HCT116 (cell line): ENCODE results near the gene EML1. TPM values are rescaled to one million over a fixed set of nuclear protein-coding genes. Genes with fewer than 3 reads are reported as not detected.

ENCODE experiments used
- ATAC-seq: fragments of 200-7000 bp; cut with Tn5 transposase; 2 replicates; pipeline ENCODE4 v1.9.1; 2020; ENCODE audit warnings: mild to moderate bottlenecking, moderate library complexity
- BruUV-seq: library from RNA; stranded (reverse); fragments of 400-500 nt; replicated peaks from 2 replicates; lab custom pipeline; 2021; lab: Mats Ljungman, UMichigan
- CTCF ChIA-PET: fragments of 300-600 bp; sonication (Branson Sonifier 250); formaldehyde crosslinking; loops from one replicate; lab custom pipeline; 2021; ENCODE audit warnings: antibody characterized with exemption; lab: Charles Lee
- POLR2A ChIA-PET: fragments of 300-600, 350-600 bp; sonication (Branson Sonifier 250); formaldehyde crosslinking; loops from one replicate; lab custom pipeline; 2021; ENCODE audit warnings: antibody characterized with exemption; lab: Charles Lee
- RAD21 ChIA-PET, 2 experiments: fragments of 300-600 bp; sonication (Branson Sonifier 250); formaldehyde crosslinking; loops; one replicate each; lab custom pipeline; 2023; ENCODE audit warnings: low total read pairs in 2 of 2; ENCODE audit not compliant: uncharacterized antibody in 2 of 2, unreplicated experiment in 2 of 2, low non-redundant PET in 1 of 2; lab: Charles Lee
- DNase-seq: peaks from one replicate; pipeline ENCODE4 v3.0.0-alpha.2; 2010; ENCODE audit warnings: low read depth, low spot score
- H2AFZ ChIP-seq: fragments of 200-600 bp; shearing (Covaris generic), sonication (generic); 2 replicates; pipeline ENCODE4 v1.6.1; 2017; ENCODE audit warnings: low read depth, mixed run types, mixed read lengths, antibody characterized with exemption, low read length; ENCODE audit not compliant: poor library complexity, severe bottlenecking
- H3K27ac ChIP-seq: 2 replicates; pipeline ENCODE4 v1.5.1; 2012; ENCODE audit warnings: low read depth, low read length
- H3K27me3 ChIP-seq: fragments of 200-600 bp; sonication (generic); 2 replicates; pipeline ENCODE4 v1.6.1; 2016; ENCODE audit warnings: mixed run types, low read length, mixed read lengths; ENCODE audit not compliant: insufficient read depth
- H3K36me3 ChIP-seq, 2 experiments: fragments of 200-500 bp in 1 of 2; fragments of 200-600 bp in 1 of 2; sonication (Bioruptor generic) in 1 of 2; sonication (generic) in 1 of 2; 2 replicates each; pipeline versions ENCODE4 v1.5.1 to v1.6.1; 2014 to 2016; ENCODE audit warnings: low read length in 2 of 2, inconsistent platforms in 1 of 2, mixed read lengths in 1 of 2, mixed run types in 1 of 2; ENCODE audit not compliant: insufficient read depth in 2 of 2, control insufficient read depth in 1 of 2
- H3K4me1 ChIP-seq, 2 experiments: fragments of 200-600 bp in 1 of 2; sonication (generic) in 1 of 2; 2 replicates each; pipeline versions ENCODE4 v1.5.1 to v1.6.1; 2012 to 2017; ENCODE audit warnings: low read length in 2 of 2, inconsistent platforms in 1 of 2, mild to moderate bottlenecking in 1 of 2, mixed read lengths in 1 of 2, mixed run types in 1 of 2, moderate library complexity in 1 of 2; ENCODE audit not compliant: insufficient read depth in 2 of 2, control insufficient read depth in 1 of 2
- H3K4me2 ChIP-seq: fragments of 200-600 bp; sonication (generic); 2 replicates; pipeline ENCODE4 v1.6.1; 2017; ENCODE audit warnings: mixed run types, low read length, mixed read lengths
- H3K4me3 ChIP-seq, 2 experiments: fragments of 200-600 bp in 1 of 2; sonication (generic) in 1 of 2; replicated peaks in 1 of 2; 2 replicates each; pipeline ENCODE4 v1.5.1; 2011 to 2016; ENCODE audit warnings: low read length in 2 of 2, control low read depth in 1 of 2, low read depth in 1 of 2, mild to moderate bottlenecking in 1 of 2, mixed read lengths in 1 of 2, mixed run types in 1 of 2
- H3K79me2 ChIP-seq: fragments of 200-600 bp; sonication (generic); 2 replicates; pipeline ENCODE4 v1.6.1; 2017; ENCODE audit warnings: mild to moderate bottlenecking, mixed run types, low read length, moderate library complexity, mixed read lengths; ENCODE audit not compliant: insufficient read depth
- H3K9ac ChIP-seq: fragments of 200-600 bp; sonication (generic); 2 replicates; pipeline ENCODE4 v1.6.1; 2016; ENCODE audit warnings: low read length, mixed read lengths
- H3K9me2 ChIP-seq: fragments of 200-600 bp; sonication (generic), shearing (Covaris generic); 2 replicates; pipeline ENCODE4 v1.6.1; 2017; ENCODE audit warnings: mixed run types, mild to moderate bottlenecking, moderate library complexity; ENCODE audit not compliant: insufficient read depth
- H3K9me3 ChIP-seq, 2 experiments: fragments of 200-500 bp in 1 of 2; fragments of 200-600 bp in 1 of 2; sonication (Bioruptor generic) in 1 of 2; sonication (generic) in 1 of 2; 2 replicates each; pipeline ENCODE4 v1.6.1; 2014 to 2017; ENCODE audit warnings: low read length in 2 of 2, mixed read lengths in 2 of 2, inconsistent platforms in 1 of 2, low read depth in 1 of 2, mild to moderate bottlenecking in 1 of 2, mixed run types in 1 of 2, moderate library complexity in 1 of 2; ENCODE audit not compliant: control insufficient read depth in 1 of 2, insufficient read depth in 1 of 2
- H4K20me1 ChIP-seq: fragments of 200-600 bp; sonication (generic), shearing (Covaris generic); 2 replicates; pipeline ENCODE4 v1.6.1; 2017; ENCODE audit warnings: mixed run types, mild to moderate bottlenecking, moderate library complexity; ENCODE audit not compliant: insufficient read depth
- CBX3 ChIP-seq: IDR thresholded peaks from 2 replicates; pipeline ENCODE4 v1.6.1; 2012; ENCODE audit warnings: low read depth
- CEBPB ChIP-seq: IDR thresholded peaks from 2 replicates; pipeline ENCODE4 v1.6.1; 2012; ENCODE audit warnings: low read depth
- EGR1 ChIP-seq: IDR thresholded peaks from 2 replicates; pipeline ENCODE4 v1.6.1; 2012; ENCODE audit warnings: low read depth
- ELF1 ChIP-seq: IDR thresholded peaks from 2 replicates; pipeline ENCODE4 v1.6.1; 2012; ENCODE audit warnings: low read depth, borderline replicate concordance
- JUND ChIP-seq: IDR thresholded peaks from 2 replicates; pipeline ENCODE4 v1.6.1; 2012
- POLR2AphosphoS5 ChIP-seq: IDR thresholded peaks from 2 replicates; pipeline ENCODE4 v1.6.1; 2011; ENCODE audit warnings: mild to moderate bottlenecking, low read depth, low read length, moderate library complexity
- SIN3A ChIP-seq: IDR thresholded peaks from 2 replicates; pipeline ENCODE4 v1.6.1; 2012; ENCODE audit warnings: low read depth
- SP1 ChIP-seq: IDR thresholded peaks from 2 replicates; pipeline ENCODE4 v1.6.1; 2012; ENCODE audit warnings: low read depth
- TCF7L2 ChIP-seq: IDR thresholded peaks from 2 replicates; pipeline ENCODE4 v1.7.0; 2011; ENCODE audit warnings: borderline replicate concordance, inconsistent platforms; ENCODE audit not compliant: insufficient read depth, insufficient read length; ENCODE audit errors: extremely low read depth
- ZFX ChIP-seq: fragments of 450-650 bp; IDR thresholded peaks from 2 replicates; pipeline ENCODE4 v1.6.1; 2017
- ZNF274 ChIP-seq: fragments of 200-500 bp; sonication (Bioruptor generic); IDR thresholded peaks from 2 replicates; pipeline ENCODE4 v1.6.1; 2014; ENCODE audit warnings: mild to moderate bottlenecking, low read depth, low read length, inconsistent platforms
- intact Hi-C: fragments of 100-400 bp; cut with micrococcal nuclease; formaldehyde crosslinking; loops from 2 replicates; pipeline ENCODE4 v1.10.0; 2022
- total RNA-seq: library from RNA; stranded (reverse); gene quantifications from one replicate; pipeline ENCODE4 v1.2.1, GENCODE V29; 2021; ENCODE audit not compliant: unreplicated experiment
- TF ChIP-seq, protein P1 (sequence below), 3 experiments: fragments of 200-600 bp in 1 of 3; sonication (generic) in 1 of 3; IDR thresholded peaks in 2 of 3; conservative IDR thresholded peaks in 1 of 3; 2 replicates each; pipeline ENCODE4 v1.5.1; 2012 to 2017; ENCODE audit warnings: low read depth in 2 of 3, low read length in 2 of 3, antibody characterized with exemption in 1 of 3, borderline replicate concordance in 1 of 3, control low read depth in 1 of 3, mild to moderate bottlenecking in 1 of 3, mixed read lengths in 1 of 3, mixed run types in 1 of 3, moderate library complexity in 1 of 3; ENCODE audit not compliant: insufficient read depth in 1 of 3
- TF ChIP-seq, protein P2 (sequence below): IDR thresholded peaks from 2 replicates; pipeline ENCODE4 v1.6.1; 2012

EML1 gene
- total RNA-seq, 1 experiment from 2014 or later = 7.4 TPM

DNA sequence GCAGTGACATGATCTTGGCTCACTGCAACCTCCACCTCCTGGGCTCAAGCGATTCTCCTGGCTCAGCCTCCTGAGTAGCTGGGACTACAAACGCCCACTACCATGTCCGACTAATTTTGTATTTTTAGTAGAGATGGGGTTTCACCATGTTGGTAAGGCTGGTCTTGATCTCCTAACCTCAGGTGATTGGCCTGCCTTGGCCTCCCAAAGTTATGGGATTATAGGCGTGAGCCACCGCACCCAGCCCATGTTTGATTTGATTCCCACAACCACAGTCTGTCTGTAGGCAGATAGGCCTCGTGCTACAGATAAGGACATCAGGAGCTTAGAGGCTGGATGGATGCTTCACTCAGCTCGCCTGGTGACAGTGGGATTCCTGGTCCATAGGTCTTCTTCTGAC is 23.0 kb downstream of the EML1 start:
- H3K4me1 ChIP-seq = no peaks in the 10 kb centered on the region
- no peak for DNase-seq
- no peak overlapping the region for H3K27ac ChIP-seq
- ChIA-PET POLR2A (no interaction called here), RAD21 (no interaction called here), CTCF (no interaction called here)
- H3K9ac ChIP-seq = no peak overlapping the region
- H3K4me3 ChIP-seq = no peak overlapping the region
- H3K9me3 ChIP-seq = no peaks in the 10 kb centered on the region
- ATAC-seq = no peak
- intact Hi-C loops = no loop called here
- no TSS peak for BruUV-seq
- no peaks in the 10 kb centered on the region for H3K79me2 ChIP-seq
- H3K36me3 ChIP-seq = no peaks in the 10 kb centered on the region
- H4K20me1 ChIP-seq = no peaks in the 10 kb centered on the region
- no peaks in the 10 kb centered on the region for H3K9me2 ChIP-seq
- TF ChIP-seq SIN3A = no peak
- no peak for TF ChIP-seq EGR1
- TF ChIP-seq POLR2AphosphoS5 = no peak
- TF ChIP-seq ZNF274 = no peak
- no peak for TF ChIP-seq ZFX
- TF ChIP-seq CEBPB = no peak
- TF ChIP-seq, protein P1, sequence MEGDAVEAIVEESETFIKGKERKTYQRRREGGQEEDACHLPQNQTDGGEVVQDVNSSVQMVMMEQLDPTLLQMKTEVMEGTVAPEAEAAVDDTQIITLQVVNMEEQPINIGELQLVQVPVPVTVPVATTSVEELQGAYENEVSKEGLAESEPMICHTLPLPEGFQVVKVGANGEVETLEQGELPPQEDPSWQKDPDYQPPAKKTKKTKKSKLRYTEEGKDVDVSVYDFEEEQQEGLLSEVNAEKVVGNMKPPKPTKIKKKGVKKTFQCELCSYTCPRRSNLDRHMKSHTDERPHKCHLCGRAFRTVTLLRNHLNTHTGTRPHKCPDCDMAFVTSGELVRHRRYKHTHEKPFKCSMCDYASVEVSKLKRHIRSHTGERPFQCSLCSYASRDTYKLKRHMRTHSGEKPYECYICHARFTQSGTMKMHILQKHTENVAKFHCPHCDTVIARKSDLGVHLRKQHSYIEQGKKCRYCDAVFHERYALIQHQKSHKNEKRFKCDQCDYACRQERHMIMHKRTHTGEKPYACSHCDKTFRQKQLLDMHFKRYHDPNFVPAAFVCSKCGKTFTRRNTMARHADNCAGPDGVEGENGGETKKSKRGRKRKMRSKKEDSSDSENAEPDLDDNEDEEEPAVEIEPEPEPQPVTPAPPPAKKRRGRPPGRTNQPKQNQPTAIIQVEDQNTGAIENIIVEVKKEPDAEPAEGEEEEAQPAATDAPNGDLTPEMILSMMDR (IDR thresholded peaks at IDR 0.05 in 2 of 3, conservative IDR thresholded peaks at IDR 0.05 in 1 of 3; ENCODE audit: borderline replicate concordance in 1 of 3, insufficient read depth in 1 of 3, low read depth in 2 of 3, low read length in 2 of 3) = no peak
- no peak for TF ChIP-seq JUND
- TF ChIP-seq CBX3 = no peak
- TF ChIP-seq ELF1 = no peak
- TF ChIP-seq, protein P2, sequence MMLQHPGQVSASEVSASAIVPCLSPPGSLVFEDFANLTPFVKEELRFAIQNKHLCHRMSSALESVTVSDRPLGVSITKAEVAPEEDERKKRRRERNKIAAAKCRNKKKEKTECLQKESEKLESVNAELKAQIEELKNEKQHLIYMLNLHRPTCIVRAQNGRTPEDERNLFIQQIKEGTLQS = no peak
- TF ChIP-seq TCF7L2 = no peak
- TF ChIP-seq SP1 = no peak
- peaks cover 4% of the 10 kb centered on the region; the same call in 1 of the 2 replicates for H3K27me3 ChIP-seq
- no peak overlapping the region for H2AFZ ChIP-seq
- no peak overlapping the region for H3K4me2 ChIP-seq
